ENCODE data around the gene CUEDC1. TPM values are rescaled to one million over a fixed set of nuclear protein-coding genes. Genes with fewer than 3 reads are reported as not detected.

The CUEDC1 gene
- total and polyA plus RNA-seq, 2 of the 13 experiments (the other 11 are each of a cell fraction or from before 2014, with no cell fraction given), result 7.4 to 12.9 TPM

GRCh38 chr17:57869617-57870282 lies 85.5 kb downstream of the CUEDC1 start (continued):
- TF ChIP-seq PATZ1 (CRISPR knock-in tag; IDR thresholded peaks at IDR 0.05) (no peak), RNF219 (CRISPR knock-in tag; IDR thresholded peaks at IDR 0.05) (no peak), NONO (IDR thresholded peaks at IDR 0.05) (no peak), NONO (CRISPR knock-in tag; conservative IDR thresholded peaks at IDR 0.05) (peak; percentile 49; the same call in 1 of the 2 replicates), RELA (CRISPR knock-in tag; IDR thresholded peaks at IDR 0.05) (no peak), ATM (IDR thresholded peaks at IDR 0.05; ENCODE audit: borderline replicate concordance) (no peak), TGIF2 (CRISPR knock-in tag; IDR thresholded peaks at IDR 0.05) (0 out of 2 replicates have a peak, but pooled peaks have one; percentile 22), TAF1 (CRISPR knock-in tag; IDR thresholded peaks at IDR 0.05) (no peak), ZNF839 (CRISPR knock-in tag; IDR thresholded peaks at IDR 0.05; ENCODE audit: borderline replicate concordance) (no peak), ZNF780A (CRISPR knock-in tag; IDR thresholded peaks at IDR 0.05) (no peak), HNF4A (CRISPR knock-in tag; IDR thresholded peaks at IDR 0.05) (no peak), PHF8 (CRISPR knock-in tag; IDR thresholded peaks at IDR 0.05) (no peak), EHMT2 (IDR thresholded peaks at IDR 0.05; ENCODE audit: borderline replicate concordance, low read depth, low read length) (no peak), ZNF263 (CRISPR knock-in tag; IDR thresholded peaks at IDR 0.05) (peak; percentile 70; the same call in 1 of the 2 replicates), ZNF674 (CRISPR knock-in tag; IDR thresholded peaks at IDR 0.05; ENCODE audit: low read depth) (no peak), ZNF549 (CRISPR knock-in tag; IDR thresholded peaks at IDR 0.05) (no peak), SATB2 (CRISPR knock-in tag; IDR thresholded peaks at IDR 0.05) (no peak)

All from HepG2 (cell line).